ENCODE measurements around the gene MGAT4A.
A peak's percentile ranks its signal among the peaks of the same experiment; 100 is the strongest.
"Not testable (repeated sequence)": the region's sequence is repeated elsewhere in the genome, so short reads cannot be mapped to it uniquely, and the experiment has no call there.

Gene MGAT4A

GRCh38 chr2:98702858-98703620 is 27.9 kb downstream of the MGAT4A start:
- DNase-seq (ENCODE audit: low read depth), result no peak

DNA sequence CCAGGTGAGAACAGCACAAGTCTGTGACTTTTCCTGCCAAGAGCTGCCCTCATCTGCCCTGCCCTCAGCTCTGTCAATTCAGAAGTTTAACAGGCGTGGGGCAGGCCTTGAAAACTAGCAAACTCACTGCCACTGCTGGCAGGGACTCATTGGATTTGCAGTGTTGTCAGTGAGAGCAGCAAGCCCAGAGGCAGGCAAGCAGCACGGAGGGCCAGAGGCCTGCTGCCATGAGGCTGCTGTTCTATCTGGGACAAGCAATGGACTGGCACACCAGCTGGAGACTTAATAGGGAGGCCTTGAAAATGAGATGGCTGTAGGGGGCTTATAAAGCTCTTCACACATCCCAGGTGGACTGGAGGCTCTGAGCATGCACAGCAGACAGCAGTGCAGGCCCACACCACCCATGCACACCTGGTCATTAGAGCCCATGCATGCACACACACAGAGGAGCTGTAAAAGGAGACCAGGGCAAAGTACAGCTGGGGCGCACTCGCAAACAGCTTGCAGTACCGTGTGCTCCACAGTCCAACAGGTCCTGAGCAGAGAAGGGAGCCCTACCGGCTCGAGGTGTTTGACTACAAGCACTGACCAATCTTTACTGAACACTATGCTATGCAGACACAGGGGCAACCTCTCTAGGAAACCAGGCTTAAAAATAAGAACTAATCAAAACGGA is 28.7 kb downstream of the MGAT4A start:
- DNase-seq (ENCODE audit: low read depth), result no peak

GRCh38 chr2:98701230-98701629 is 29.7 kb downstream of the MGAT4A start:
- no peak for DNase-seq (ENCODE audit: low read depth)

DNA sequence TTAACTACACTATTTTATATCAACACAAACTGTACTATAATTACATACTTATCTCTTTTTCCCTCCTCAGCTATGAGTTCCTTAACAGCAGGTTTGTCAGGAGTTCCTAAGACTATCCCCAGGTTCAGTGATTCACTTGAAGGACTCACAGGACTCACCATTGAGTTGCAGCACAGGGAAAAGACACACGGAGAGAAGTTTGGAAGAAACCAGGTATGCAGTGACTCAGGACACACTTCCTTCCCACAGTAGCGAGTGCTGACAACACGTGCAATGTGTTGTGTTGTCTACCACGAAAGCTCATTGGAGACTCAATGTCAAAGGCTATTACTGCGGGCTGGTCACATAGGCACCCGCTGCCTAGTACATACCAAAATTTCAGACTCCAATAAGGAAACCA is 32.0 kb downstream of the MGAT4A start:
- DNase-seq (ENCODE audit: low read depth), result no peak

- DNase-seq (ENCODE audit: low read depth), result no peak
Observed at GRCh38 chr2:98697651-98698337, 33.1 kb downstream of the MGAT4A start.

DNA sequence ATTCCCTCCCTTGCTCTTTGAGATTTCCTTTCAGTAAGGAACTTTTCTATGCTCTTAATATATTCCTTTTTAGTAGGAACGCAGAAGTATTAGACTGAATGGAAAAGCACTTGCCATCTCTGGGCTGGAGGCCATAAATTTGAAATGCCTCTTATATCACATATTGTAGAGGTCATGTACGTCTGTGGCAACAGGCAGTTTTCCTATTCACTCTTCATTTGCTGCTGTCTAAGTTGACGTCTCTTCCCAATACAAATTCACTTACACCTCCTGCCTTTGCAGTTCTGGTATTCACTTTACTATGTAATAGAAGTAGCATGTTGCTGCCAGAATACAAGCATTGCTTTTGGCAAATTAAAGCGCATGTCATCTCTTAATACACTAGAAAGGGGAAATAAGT is 34.7 kb downstream of the MGAT4A start:
- no peak for DNase-seq (ENCODE audit: low read depth)

DNA sequence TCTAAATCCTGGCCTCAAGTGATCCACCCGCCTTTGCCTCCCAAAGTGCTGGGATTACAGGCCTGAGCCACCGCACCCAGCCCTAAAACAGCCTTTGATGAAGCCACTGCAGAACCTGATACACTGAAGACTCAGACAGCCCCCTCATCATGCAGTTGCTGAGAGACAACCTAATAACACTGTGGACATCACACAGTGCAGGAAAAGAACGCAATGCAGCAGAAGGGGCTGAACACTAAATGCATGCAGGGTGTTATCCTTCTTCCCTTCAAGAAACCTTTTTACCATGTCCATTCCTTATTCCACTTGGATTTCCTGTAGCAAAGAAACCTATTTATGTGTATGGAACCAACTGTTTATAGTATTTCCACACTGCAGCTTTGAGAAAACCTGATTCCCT is 35.7 kb downstream of the MGAT4A start:
- DNase-seq (ENCODE audit: low read depth), result no peak

GRCh38 chr2:98693477-98693876 is 37.5 kb downstream of the MGAT4A start:
- no peak for DNase-seq (ENCODE audit: low read depth)

DNA sequence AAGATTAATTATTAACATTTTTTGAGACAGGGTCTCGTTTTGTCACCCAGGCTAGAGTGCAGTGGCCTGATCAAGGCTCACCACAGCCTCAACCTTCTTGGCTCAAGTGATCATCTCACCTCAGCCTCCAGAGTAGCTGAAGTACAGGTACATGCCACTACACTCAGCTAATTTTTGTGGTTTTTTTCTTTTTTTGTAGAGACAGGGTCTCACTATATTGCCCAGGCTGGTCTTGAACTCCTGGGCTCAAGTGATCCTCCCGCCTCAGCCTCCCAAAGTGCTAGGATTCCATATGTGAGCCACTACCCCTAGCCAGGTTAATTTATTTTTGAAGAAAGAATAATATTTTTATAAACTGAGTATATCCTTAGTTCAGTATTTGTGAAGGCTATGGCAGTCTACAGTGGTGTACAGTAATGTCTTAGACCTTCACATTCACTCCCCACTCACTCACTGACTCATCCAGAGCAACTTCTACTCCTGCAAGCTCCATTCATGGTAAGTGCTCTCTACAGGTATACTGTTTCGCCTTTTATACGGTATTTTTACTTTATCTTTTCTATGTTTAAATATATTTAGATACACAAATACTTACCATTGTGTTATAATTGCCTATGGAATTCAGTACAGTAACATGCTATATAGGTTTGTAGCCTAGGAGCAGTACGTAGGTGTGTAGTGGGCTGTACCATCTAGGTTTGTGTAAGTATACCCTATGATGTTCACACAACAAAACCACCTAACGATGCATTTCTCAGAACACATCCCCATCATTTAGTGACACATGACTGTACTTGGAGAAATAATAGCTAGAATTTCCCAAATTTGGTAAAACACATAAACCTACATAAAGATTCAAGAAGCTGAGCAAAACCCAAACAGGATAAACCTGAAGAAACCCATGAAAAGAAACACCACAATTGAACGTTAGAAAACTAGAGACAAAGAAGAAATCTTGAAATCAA is 38.6 kb downstream of the MGAT4A start:
- no peak for DNase-seq (ENCODE audit: low read depth)

- DNase-seq (ENCODE audit: low read depth), result no peak
Observed at GRCh38 chr2:98691303-98691702, 39.6 kb downstream of the MGAT4A start.

DNA sequence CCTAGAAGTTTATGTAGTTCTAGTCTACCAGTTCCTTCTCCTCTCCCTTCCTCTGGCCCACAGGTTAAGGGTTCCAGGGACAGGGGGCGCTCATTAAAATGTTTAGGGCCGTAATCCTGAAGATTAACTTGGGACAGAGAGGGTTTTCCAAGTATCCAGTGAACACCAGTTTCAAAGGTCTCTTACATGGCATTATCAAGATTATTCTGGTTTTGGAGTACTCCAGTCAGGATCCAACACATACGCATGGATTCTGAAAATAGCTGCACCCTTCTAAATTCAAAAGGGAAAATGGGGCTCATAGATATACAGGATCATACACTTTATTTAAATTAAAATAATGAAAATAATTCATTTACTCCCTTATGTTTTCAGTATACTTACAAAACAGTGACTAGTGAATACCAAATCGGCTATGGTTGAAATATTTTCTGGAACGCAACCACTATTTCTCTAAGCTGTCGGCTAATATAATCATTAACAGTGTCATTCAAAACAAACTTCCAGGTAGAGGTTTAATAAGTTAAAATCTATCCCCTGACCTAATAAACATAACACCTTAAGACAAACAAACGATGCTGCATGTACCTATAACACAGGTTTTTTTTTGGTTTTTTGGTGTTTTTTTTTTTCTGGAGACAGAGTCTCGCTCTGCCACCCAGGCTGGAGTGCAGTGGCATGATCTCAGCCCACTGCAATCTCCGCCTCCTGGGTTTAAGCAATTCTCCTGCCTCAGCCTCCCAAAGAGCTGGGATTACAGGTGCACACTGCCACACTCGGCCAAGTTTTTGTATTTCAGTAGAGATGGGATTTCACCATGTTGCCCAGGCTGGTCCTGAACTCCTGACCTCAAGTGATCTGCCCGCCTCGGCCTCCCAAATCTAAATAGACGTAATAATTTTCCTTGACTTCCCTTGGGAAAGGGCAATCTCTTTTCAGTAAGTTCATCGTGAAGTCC is 44.7 kb downstream of the MGAT4A start:
- no peak for DNase-seq (ENCODE audit: low read depth)

- no peak for DNase-seq (ENCODE audit: low read depth)
Observed at GRCh38 chr2:98683728-98684127, 47.2 kb downstream of the MGAT4A start.

GRCh38 chr2:98676742-98677141 is 54.2 kb downstream of the MGAT4A start:
- no peak for DNase-seq (ENCODE audit: low read depth)

DNA sequence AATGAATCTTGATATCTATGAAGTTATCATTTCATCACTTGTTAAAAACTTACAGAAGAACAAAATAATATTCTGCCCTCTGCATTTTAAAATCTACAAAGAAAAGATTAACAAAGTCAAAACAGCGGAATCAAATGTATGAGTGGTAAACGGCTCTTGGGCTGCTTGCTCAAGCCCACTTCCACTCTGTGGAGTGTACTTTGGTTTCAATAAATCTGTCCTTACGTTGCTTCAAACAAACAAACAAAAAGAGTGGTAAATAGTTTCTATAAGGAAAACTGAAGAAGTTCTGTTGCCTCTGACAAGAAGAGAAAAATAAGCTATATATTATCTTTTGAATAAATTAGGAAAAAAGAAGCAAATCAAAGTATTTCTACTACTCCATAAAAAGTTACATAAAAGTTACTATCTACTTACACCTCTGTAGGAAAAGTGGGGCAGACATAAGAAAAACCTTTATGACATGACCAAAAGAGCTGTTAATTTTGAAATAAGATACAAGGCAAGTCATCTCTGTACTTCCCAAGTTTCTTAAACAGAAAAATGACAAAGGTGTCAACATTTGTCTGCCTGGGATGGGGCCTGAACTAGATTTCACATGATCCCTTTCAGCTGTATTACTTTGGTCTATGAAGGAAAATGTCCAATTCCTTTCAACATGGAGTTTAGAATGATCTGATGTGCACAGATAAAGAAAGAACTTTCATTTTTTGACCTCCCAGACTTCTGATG is 56.5 kb downstream of the MGAT4A start:
- no peak for DNase-seq (ENCODE audit: low read depth)

- no peak for DNase-seq (ENCODE audit: low read depth)
Observed at GRCh38 chr2:98669675-98670074, 61.3 kb downstream of the MGAT4A start.

DNA sequence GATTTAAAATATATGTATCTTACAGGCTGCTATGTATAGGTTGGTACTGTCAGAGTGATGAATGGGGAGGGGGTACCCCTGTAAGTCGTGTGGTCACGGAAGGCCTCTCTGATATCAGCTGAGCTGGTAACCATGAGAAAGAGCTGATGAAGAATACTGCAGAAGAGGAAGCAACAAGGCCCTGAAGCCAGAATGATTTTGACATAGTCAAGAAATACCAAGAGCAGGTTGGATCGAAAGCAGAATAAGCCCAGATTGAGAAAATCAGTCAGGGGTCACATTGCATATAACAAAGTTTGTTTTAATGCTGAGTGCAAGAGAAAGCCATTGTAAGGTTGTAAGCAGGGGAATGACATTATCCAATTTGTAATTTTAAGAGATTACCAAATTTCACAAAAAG is 65.3 kb downstream of the MGAT4A start:
- no peak for DNase-seq (ENCODE audit: low read depth)

DNA sequence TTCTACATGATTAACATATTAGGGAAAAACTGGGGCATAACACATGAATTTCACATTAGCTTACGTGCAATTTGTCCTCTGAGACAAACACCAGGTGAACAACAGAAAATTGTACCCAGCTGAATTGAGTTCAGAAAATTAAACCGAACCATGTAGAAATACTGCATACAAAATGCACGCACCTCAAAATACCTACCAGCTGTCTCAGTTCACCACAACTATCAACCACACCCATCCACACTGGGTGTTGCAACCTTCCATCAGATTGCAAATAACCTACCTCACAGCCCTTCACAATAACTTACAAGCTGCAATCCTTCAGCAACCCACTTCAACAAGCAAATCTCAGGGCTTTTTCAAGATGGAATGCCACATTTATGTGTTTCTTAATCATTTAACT is 66.6 kb downstream of the MGAT4A start:
- peak; percentile 52 for DNase-seq (ENCODE audit: low read depth)

GRCh38 chr2:98663511-98664090 is 67.3 kb downstream of the MGAT4A start:
- no peak for DNase-seq (ENCODE audit: low read depth)

DNA sequence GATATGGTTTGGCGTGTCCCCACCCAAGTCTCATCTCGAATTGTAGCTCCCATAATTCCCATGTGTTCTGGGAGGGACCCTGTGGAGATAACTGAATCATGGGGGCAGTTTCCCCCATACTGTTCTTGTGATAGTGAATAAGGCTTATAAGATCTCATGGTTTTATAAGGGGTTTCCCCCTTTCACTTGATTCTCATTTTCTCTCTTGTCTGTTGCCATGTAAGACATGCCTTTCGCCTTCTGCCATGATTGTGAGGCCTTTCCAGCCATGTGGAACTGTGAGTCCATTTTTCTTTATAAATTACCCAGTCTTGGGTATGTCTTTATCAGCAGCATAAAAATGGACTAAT is 71.5 kb downstream of the MGAT4A start:
- not testable (repeated sequence) for DNase-seq (ENCODE audit: low read depth)
